Measurements from ENCODE around the gene WDR5. TPM values are rescaled to one million over a fixed set of nuclear protein-coding genes. Genes with fewer than 3 reads are reported as not detected.

WDR5 gene
- total RNA-seq, 1 donor from 2014 or later = 13.9 TPM

DNA sequence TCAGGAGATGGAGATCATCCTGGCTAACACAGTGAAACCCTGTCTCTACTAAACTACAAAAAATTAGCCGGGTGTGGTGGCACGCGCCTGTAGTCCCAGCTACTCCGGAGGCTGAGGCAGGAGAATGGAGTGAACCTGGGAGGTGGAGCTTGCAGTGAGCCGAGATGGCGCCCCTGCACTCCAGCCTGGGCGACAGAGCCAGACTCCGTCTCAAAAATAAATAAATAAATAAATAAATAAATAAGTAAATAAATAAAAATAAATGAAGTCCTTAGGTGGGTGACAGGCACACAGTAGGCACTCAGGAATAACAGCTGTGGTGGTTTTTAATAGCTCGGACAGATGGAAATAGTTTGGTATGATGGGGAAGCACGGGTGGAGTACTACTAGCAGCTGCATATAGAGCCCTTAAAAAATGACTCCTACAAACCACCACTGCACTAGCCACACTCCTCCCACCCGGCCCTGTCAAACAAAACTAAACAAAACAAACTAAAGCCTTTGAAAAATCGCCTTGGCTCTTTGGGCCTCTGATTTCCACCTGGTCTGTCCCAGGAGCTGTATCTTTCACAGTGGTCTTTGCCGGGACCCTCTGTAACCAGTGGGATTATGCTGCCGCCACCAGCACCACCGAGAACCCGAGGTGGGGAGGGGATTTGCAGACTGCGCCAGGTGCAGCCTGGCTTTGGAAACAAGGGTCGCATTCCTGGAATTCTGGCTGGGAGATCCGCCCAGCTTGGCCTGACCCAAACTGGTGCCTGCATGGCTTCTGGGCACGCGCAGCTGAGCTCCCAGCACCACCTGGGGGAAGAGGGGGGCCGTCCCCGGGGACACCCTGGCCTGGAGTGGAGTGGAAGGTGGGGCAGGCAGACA, 5.1 kb upstream of the WDR5 start:
- Histone ChIP-seq H3K27ac (peak overlapping the region; percentile 29 to 72), H3K4me3 (peak overlapping the region; percentile 24 to 30), H3K9me3 (no peaks in the 10 kb centered on the region), H3K4me1 (peaks cover 0 to 15% of the 10 kb centered on the region in 2 donors), H3K36me3 (no peaks in the 10 kb centered on the region), H3K27me3 (no peaks in the 10 kb centered on the region)
- TF ChIP-seq, protein P1, sequence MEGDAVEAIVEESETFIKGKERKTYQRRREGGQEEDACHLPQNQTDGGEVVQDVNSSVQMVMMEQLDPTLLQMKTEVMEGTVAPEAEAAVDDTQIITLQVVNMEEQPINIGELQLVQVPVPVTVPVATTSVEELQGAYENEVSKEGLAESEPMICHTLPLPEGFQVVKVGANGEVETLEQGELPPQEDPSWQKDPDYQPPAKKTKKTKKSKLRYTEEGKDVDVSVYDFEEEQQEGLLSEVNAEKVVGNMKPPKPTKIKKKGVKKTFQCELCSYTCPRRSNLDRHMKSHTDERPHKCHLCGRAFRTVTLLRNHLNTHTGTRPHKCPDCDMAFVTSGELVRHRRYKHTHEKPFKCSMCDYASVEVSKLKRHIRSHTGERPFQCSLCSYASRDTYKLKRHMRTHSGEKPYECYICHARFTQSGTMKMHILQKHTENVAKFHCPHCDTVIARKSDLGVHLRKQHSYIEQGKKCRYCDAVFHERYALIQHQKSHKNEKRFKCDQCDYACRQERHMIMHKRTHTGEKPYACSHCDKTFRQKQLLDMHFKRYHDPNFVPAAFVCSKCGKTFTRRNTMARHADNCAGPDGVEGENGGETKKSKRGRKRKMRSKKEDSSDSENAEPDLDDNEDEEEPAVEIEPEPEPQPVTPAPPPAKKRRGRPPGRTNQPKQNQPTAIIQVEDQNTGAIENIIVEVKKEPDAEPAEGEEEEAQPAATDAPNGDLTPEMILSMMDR (IDR thresholded peaks at IDR 0.05) = no peak
- peak in 1 of 2 donors; percentile 84 for DNase-seq (ENCODE audit: low spot score in 2 of 2)
- intact Hi-C loops (cut with DNase I) = loop anchor here (1.0 to 10.0 kb wide), 2 partner anchors 62 to 514 kb away; partner anchors contain the start of genes BRD3 and COL5A1

DNA sequence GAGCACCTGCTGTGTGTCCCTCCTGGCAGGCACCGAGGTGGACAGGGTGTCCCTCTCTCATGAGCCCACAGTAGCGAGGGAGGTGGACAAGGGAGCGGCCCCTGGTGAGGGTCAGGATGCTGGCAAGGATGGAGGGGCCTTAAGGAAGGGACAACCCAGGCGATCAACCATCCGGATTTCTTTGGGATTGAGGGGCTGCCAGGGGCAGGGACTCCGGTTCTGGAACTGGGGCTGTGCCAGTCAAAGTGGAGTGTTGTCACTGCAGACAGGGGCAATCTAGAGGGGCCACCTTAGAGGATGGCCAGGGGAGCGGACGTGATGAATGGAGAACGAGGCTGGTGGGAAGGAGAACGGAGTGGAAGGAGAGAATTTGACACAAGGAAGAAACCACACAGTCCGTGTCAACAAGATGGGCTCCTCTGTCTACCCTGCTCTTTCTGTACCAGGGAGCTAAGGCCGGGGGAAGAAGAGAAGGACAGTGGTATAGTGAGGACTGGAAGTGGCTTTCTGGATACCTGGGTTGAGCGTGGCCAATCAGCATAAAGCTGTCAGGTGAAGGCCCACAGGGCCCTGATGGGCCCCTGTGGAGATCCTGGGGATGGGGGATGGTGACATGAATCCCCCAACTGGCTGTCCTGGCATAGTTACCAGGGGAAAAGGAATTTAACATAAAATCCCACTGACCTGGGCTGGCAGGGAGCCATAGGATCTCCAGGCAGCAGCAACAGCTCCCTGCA, 4.2 kb upstream of the WDR5 start:
- H3K4me3 ChIP-seq = peak overlapping the region in 1 of 2 donors; percentile 30
- H3K4me1 ChIP-seq = peaks cover 0 to 15% of the 10 kb centered on the region in 2 donors
- no peak for DNase-seq (ENCODE audit: low spot score in 2 of 2)
- H3K36me3 ChIP-seq = no peaks in the 10 kb centered on the region
- intact Hi-C loops (cut with DNase I) = loop anchor here (1.0 to 10.0 kb wide), 2 partner anchors 63 to 513 kb away; partner anchors contain the start of genes BRD3 and COL5A1
- no peaks in the 10 kb centered on the region for H3K27me3 ChIP-seq
- TF ChIP-seq, protein P1 (IDR thresholded peaks at IDR 0.05) = no peak
- H3K9me3 ChIP-seq = no peaks in the 10 kb centered on the region
- H3K27ac ChIP-seq = peak overlapping the region; percentile 29 to 72

DNA sequence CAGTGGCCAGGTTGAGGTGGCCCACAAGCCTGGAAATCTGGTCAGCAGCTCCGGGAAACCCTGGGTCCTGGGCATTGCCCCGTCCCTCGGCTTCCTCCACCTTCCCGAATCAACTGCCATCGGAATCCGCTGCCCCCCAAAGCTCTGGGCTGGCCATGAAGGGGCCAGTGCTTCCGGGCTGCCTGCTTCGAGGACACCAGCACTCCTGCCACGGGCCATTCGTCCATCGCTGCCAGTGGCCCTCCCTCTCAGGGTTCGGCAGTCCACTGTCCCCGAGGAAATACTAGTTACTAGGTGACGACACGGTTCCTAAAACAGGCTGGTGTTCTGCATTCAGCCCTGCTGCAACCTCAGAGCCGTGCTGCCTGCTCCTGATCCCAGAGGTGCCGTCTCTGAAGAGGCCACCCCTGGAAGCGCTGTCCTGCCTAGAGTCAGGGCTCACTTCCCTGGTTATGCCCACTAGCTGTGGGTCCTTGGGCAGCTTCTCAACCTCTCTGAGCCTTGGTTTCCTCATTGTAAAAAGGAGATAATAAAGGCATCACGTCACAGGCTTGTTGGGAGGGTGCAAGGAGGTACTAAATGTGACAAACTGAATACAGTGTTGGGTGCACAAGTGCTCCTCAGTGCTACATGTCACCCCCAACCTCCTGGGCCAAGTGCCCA, 3.5 kb upstream of the WDR5 start:
- Histone ChIP-seq H3K27me3 (no peaks in the 10 kb centered on the region), H3K4me3 (no peak overlapping the region), H3K27ac (peak overlapping the region in 1 of 2 donors; percentile 72), H3K4me1 (peaks cover 6 to 22% of the 10 kb centered on the region in 2 donors), H3K36me3 (no peaks in the 10 kb centered on the region), H3K9me3 (no peaks in the 10 kb centered on the region)
- intact Hi-C loops (cut with DNase I) = loop anchor here (10.0 kb wide), 1 partner anchor 512 kb away; the partner anchor contains the start of gene COL5A1
- TF ChIP-seq, protein P1 (IDR thresholded peaks at IDR 0.05) = no peak
- no peak for DNase-seq (ENCODE audit: low spot score in 2 of 2)

DNA sequence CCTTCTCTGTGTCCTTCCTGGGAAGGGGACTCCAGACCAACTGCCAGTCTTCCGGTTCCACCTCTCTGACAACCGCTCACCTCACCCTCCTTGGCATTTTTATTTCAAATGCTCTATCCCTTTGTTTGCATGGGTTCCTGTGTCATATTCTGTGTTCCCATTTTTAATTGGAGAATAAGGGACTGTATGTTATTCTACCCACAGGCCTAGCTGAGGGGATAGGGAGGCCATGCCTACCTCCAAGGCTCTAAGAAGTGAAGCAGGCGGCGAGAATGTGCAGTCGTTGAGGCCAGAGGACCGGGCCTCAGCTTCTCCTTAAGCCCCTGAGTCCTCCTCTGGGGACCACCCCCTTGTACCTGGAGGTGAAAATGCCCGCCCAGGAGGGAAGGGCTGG, 936 bp upstream of the WDR5 start:
- Histone ChIP-seq H3K36me3 (peaks cover under 1 to 3% of the 10 kb centered on the region in 2 donors), H3K4me3 (peak overlapping the region; percentile 90 to 96), H3K27ac (peak overlapping the region; percentile 76 to 82), H3K27me3 (no peaks in the 10 kb centered on the region), H3K4me1 (peaks cover 11 to 39% of the 10 kb centered on the region in 2 donors), H3K9me3 (no peaks in the 10 kb centered on the region)
- intact Hi-C loops (cut with DNase I) = loop anchor here (1.0 to 10.0 kb wide), 2 partner anchors 110 to 510 kb away; partner anchors contain the start of genes BRD3OS and COL5A1
- TF ChIP-seq, protein P1 (IDR thresholded peaks at IDR 0.05) = no peak
- DNase-seq (ENCODE audit: low spot score in 2 of 2) = no peak
